Suppressor macrophage treated with lipopolysaccharide for 1 hour (primary cell): ENCODE data around the gene RBM48.
A peak's percentile ranks its signal among the peaks of the same experiment; 100 is the strongest.

Source experiments
- DNase-seq, 3 donors: peaks; one replicate each; pipeline ENCODE4 v3.0.0-alpha.2; 2020 to 2022

Gene RBM48

GRCh38 chr7:92546856-92547497, 18.4 kb downstream of the RBM48 start:
- no peak for DNase-seq

- no peak for DNase-seq
Observed at GRCh38 chr7:92547579-92547978, 19.0 kb downstream of the RBM48 start.

GRCh38 chr7:92550194-92550593, 21.6 kb downstream of the RBM48 start:
- no peak for DNase-seq

GRCh38 chr7:92557249-92557648, 28.7 kb downstream of the RBM48 start:
- DNase-seq, result no peak

GRCh38 chr7:92557808-92558362, 29.3 kb downstream of the RBM48 start:
- no peak for DNase-seq

GRCh38 chr7:92560602-92561001, 32.0 kb downstream of the RBM48 start:
- no peak for DNase-seq

GRCh38 chr7:92563345-92563744, 34.8 kb downstream of the RBM48 start:
- no peak for DNase-seq

- no peak for DNase-seq
Observed at GRCh38 chr7:92567460-92567859, 38.9 kb downstream of the RBM48 start.

- DNase-seq, result no peak
Observed at GRCh38 chr7:92569137-92569536, 40.5 kb downstream of the RBM48 start.

GRCh38 chr7:92576296-92576695, 47.7 kb downstream of the RBM48 start:
- DNase-seq, result no peak

- no peak for DNase-seq
Observed at GRCh38 chr7:92582948-92583347, 54.4 kb downstream of the RBM48 start.

GRCh38 chr7:92584953-92585352, 56.4 kb downstream of the RBM48 start:
- DNase-seq, result no peak

GRCh38 chr7:92586403-92586802, 57.8 kb downstream of the RBM48 start:
- peak in 2 of 3 donors; percentile 38 to 39 for DNase-seq

GRCh38 chr7:92586841-92587240, 58.2 kb downstream of the RBM48 start:
- no peak for DNase-seq
